BJ (cell line): ENCODE results near the gene KIAA2012. TPM values are rescaled to one million over a fixed set of nuclear protein-coding genes. Genes with fewer than 3 reads are reported as not detected.

ENCODE experiments used
- CTCF ChIA-PET: fragments of 350-600 bp; formaldehyde crosslinking; extraction: SDS; loops from one replicate; lab custom pipeline; 2021; ENCODE audit warnings: antibody characterized with exemption, inconsistent platforms; lab: Yijun Ruan, JAX
- POLR2A ChIA-PET: fragments of 300-600 bp; sonication (Branson Sonifier 250); formaldehyde crosslinking; extraction: SDS; loops from one replicate; lab custom pipeline; 2021; ENCODE audit warnings: antibody characterized with exemption; lab: Charles Lee
- DNase-seq: peaks from one replicate; pipeline ENCODE4 v3.0.0-alpha.2; 2011; ENCODE audit warnings: low read depth
- H3K27me3 ChIP-seq: 2 replicates; pipeline ENCODE4 v1.6.0; 2011; ENCODE audit warnings: low read length; ENCODE audit not compliant: control insufficient read depth, insufficient read depth
- H3K36me3 ChIP-seq: 2 replicates; pipeline ENCODE4 v1.5.1; 2011; ENCODE audit warnings: low read length; ENCODE audit not compliant: control insufficient read depth, insufficient read depth
- H3K4me3 ChIP-seq: 2 replicates; pipeline ENCODE4 v1.5.1; 2011; ENCODE audit warnings: low read depth, mild to moderate bottlenecking, control low read depth, low read length
- polyA plus RNA-seq: library from polyadenylated mRNA; depleted of rRNA; stranded (reverse); fragments of >200 nt; gene quantifications from 2 replicates; pipeline ENCODE4 v1.2.3, GENCODE V29; 2011
- TF ChIP-seq, protein P1 (sequence below): IDR thresholded peaks from 2 replicates; pipeline ENCODE4 v1.5.1; 2011; ENCODE audit warnings: low read depth, mild to moderate bottlenecking, control low read depth, inconsistent platforms, low read length, moderate library complexity; ENCODE audit not compliant: insufficient read depth

KIAA2012 gene
- polyA plus RNA-seq, 1 experiment: 0.13 TPM

DNA sequence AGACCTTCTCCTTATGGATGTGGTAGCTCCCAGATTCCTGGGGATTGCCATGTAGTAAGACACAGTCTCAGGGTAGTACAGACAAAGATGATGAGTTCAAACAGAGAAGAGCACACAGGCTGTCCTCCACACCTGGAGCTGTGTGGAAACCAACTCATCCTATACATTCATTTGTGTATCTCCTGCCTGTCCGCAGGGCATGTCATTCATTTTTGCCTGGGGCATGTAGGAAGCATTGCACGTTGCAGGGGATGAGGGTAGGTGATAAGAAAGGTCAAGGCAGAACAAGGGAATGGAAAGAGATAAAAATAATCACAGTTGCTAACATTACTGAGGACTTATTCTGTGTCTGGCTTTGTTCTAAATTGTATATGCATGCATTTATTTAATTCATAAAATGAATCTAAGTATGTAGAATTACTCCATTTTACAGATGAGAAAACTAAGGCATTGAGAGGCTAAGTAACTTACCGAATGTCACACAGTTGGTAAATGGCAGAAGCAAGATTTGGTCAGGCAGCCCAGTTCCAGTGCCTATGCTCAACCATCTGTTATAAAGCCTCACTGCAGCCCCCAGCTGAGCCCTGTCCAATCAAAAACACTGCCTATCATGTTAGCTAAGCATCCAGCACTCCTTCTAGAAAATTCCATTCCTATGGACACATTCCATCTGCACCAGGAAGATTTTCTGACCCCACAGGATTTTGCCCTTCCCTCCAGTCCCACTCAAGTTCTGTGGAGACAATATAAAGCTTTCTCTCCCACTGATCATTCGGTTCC lies 84.3 kb downstream of the KIAA2012 start:
- ChIA-PET CTCF (interaction anchor here (1.5 to 1.9 kb wide), 3 partner anchors 22 to 30 kb away, joined by 4 to 5 read pairs (median 4); no protein-coding TSS in a partner anchor), POLR2A (no interaction called here)
- TF ChIP-seq, protein P1, sequence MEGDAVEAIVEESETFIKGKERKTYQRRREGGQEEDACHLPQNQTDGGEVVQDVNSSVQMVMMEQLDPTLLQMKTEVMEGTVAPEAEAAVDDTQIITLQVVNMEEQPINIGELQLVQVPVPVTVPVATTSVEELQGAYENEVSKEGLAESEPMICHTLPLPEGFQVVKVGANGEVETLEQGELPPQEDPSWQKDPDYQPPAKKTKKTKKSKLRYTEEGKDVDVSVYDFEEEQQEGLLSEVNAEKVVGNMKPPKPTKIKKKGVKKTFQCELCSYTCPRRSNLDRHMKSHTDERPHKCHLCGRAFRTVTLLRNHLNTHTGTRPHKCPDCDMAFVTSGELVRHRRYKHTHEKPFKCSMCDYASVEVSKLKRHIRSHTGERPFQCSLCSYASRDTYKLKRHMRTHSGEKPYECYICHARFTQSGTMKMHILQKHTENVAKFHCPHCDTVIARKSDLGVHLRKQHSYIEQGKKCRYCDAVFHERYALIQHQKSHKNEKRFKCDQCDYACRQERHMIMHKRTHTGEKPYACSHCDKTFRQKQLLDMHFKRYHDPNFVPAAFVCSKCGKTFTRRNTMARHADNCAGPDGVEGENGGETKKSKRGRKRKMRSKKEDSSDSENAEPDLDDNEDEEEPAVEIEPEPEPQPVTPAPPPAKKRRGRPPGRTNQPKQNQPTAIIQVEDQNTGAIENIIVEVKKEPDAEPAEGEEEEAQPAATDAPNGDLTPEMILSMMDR: no peak
- Histone ChIP-seq H3K36me3 (no peaks in the 10 kb centered on the region), H3K4me3 (no peak overlapping the region), H3K27me3 (no peaks in the 10 kb centered on the region)
- no peak for DNase-seq

DNA sequence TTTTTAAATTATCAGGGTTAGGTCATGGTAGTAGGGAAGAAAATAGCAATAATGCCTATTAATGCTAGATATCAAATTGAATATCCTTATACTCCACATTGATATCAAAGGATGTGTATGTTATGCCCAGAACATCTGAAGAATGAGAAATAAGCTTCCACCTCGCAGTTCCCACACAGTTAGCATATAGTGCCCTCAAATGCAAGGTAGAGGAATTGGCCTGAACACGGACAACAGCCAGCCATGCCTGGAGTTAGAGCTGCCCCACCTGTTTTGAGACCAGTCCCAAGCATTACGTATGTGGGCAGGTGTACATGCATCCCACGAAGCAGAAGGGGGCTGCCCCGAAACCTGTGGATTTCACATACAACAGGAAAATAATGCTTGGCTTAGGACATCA lies 85.7 kb downstream of the KIAA2012 start:
- POLR2A ChIA-PET: no interaction called here

DNA sequence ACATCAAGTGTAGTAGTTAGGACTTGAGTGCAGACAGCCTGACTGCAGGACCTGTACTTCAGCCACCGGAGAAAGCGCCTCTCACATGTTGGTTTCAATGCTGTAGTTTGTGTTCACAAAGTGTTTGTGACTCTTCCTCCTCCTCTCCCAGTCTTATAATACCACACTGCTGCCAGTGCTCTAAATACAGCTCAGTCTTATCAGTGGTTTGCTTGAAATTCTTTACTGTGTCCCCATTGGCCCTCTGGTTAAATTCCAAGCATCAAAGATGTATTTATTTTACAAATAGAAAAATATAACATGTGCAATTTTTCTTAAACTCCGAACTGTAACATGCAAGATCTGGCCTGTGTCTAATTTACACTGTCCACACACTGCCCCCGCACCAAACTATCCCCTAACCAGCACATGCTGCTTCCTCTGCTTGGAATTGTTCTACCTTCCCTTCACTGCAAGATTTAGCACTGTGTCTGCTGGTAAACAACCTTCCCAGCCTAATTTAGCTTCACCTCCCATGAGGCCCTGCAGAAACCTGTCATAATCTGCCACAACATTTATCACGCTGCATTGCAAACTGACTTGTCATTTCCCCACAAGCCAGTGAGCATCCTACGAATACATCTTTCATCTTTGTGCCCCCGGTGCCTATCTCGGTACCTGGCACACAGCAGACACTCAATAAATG lies 88.2 kb downstream of the KIAA2012 start:
- TF ChIP-seq, protein P1: no peak
- Histone ChIP-seq H3K27me3 (no peaks in the 10 kb centered on the region), H3K4me3 (no peak overlapping the region), H3K36me3 (no peaks in the 10 kb centered on the region)
- ChIA-PET POLR2A (no interaction called here), CTCF (interaction anchor here (1.1 kb wide), 1 partner anchor 14 kb away, joined by 4 read pairs; no protein-coding TSS in a partner anchor)
- no peak for DNase-seq

More for the DNA sequence above, 85.7 kb downstream of the KIAA2012 start:
- H3K4me3 ChIP-seq: no peak overlapping the region
- CTCF ChIA-PET: interaction anchor here (0.5 to 2.2 kb wide), 12 partner anchors 9 to 361 kb away, joined by 3 to 7 read pairs (median 4); no protein-coding TSS in a partner anchor
- H3K36me3 ChIP-seq: no peaks in the 10 kb centered on the region
- no peaks in the 10 kb centered on the region for H3K27me3 ChIP-seq
- no peak for DNase-seq
- TF ChIP-seq, protein P1: peak; percentile 36

GRCh38 chr2:202164411-202164810 lies 91.4 kb downstream of the KIAA2012 start:
- ChIA-PET POLR2A (no interaction called here), CTCF (interaction anchor here (0.5 to 1.6 kb wide), 7 partner anchors 10 to 414 kb away, joined by 3 to 7 read pairs (median 3); no protein-coding TSS in a partner anchor)
- no peaks in the 10 kb centered on the region for H3K36me3 ChIP-seq
- H3K4me3 ChIP-seq: no peak overlapping the region
- H3K27me3 ChIP-seq: no peaks in the 10 kb centered on the region
- no peak for DNase-seq
- TF ChIP-seq, protein P1: no peak

- Histone ChIP-seq H3K36me3 (no peaks in the 10 kb centered on the region), H3K27me3 (no peaks in the 10 kb centered on the region), H3K4me3 (no peak overlapping the region)
- no peak for DNase-seq
- ChIA-PET POLR2A (no interaction called here), CTCF (interaction anchor here (0.9 kb wide), 2 partner anchors 11 to 13 kb away, joined by 3 to 4 read pairs; no protein-coding TSS in a partner anchor)
- TF ChIP-seq, protein P1: no peak
These were observed 92.2 kb downstream of the KIAA2012 start for GRCh38 chr2:202165208-202165607.
